ENCODE results near the gene CTAGE1. TPM values are rescaled to one million over a fixed set of nuclear protein-coding genes. Genes with fewer than 3 reads are reported as not detected.

The CTAGE1 gene
- total and polyA plus RNA-seq, 2 donors (not counting 3 experiments of a cell fraction or from before 2014, with no cell fraction given), result not detected

- no peaks in the 10 kb centered on the region for H4K20me1 ChIP-seq (replicated peaks; ENCODE audit: control insufficient read depth, extremely low read depth, insufficient read depth, low read length)
- H3K9me1 ChIP-seq (replicated peaks; ENCODE audit: control insufficient read depth, extremely low read depth, insufficient read depth, low read length), result no peaks in the 10 kb centered on the region
- H3K4me1 ChIP-seq (ENCODE audit: control insufficient read depth, extremely low read depth, insufficient read depth, low read length), result peaks cover 8% of the 10 kb centered on the region
- DNase-seq (ENCODE audit: low read depth, low spot score), result no peak
- TF ChIP-seq POLR2AphosphoS5 (IDR thresholded peaks at IDR 0.05; ENCODE audit: insufficient read depth, low read depth, low read length) (no peak), EZH2 (IDR thresholded peaks at IDR 0.05; ENCODE audit: borderline replicate concordance, low read depth, low read length, severe bottlenecking) (no peak), POLR2A (IDR thresholded peaks at IDR 0.05; ENCODE audit: low read depth, low read length) (no peak), CTCF (IDR thresholded peaks at IDR 0.05; ENCODE audit: extremely low read depth in 1 of 2, insufficient read depth in 1 of 2, low read depth in 1 of 2, low read length in 2 of 2) (no peak), JUN (IDR thresholded peaks at IDR 0.05; ENCODE audit: borderline replicate concordance, insufficient read depth, insufficient read length, low read depth) (no peak), GATA2 (IDR thresholded peaks at IDR 0.05; ENCODE audit: insufficient read depth, insufficient read length, low read depth, low read length) (no peak), MYC (IDR thresholded peaks at IDR 0.05; ENCODE audit: low read depth, low read length) (no peak), FOS (IDR thresholded peaks at IDR 0.05; ENCODE audit: borderline replicate concordance, insufficient read depth, low read length) (no peak), MAX (IDR thresholded peaks at IDR 0.05; ENCODE audit: insufficient read depth, insufficient read length) (no peak)
- no peaks in the 10 kb centered on the region for H3K9me3 ChIP-seq (replicated peaks; ENCODE audit: control insufficient read depth, insufficient read depth, low read length)
- H3K4me2 ChIP-seq (ENCODE audit: insufficient read depth, low read length), result no peak overlapping the region
- no peak overlapping the region for H2AFZ ChIP-seq (ENCODE audit: low read depth, low read length)
- ChIA-PET POLR2A (no interaction called here), CTCF (no interaction called here)
- dilution Hi-C loops (cut with MboI; ENCODE audit: extremely low pct_ligation_motif_present, low sequenced_read_pairs), result no loop called here
- no peaks in the 10 kb centered on the region for H3K36me3 ChIP-seq (ENCODE audit: control insufficient read depth in 2 of 2, extremely low read depth in 1 of 2, insufficient read depth in 2 of 2, low read length in 2 of 2)
- no peak for FAIRE-seq
- no TSS peak for BruUV-seq (replicated peaks)
- no peaks in the 10 kb centered on the region for H3K79me2 ChIP-seq (ENCODE audit: control insufficient read depth, insufficient read depth, low read length)
- no peak overlapping the region for H3K4me3 ChIP-seq (replicated peaks in 1 of 3; ENCODE audit: insufficient read depth in 1 of 3, low read depth in 1 of 3, low read length in 3 of 3)
- H3K9ac ChIP-seq (replicated peaks; ENCODE audit: extremely low read depth, insufficient read depth, low read length), result no peak overlapping the region
- intact Hi-C loops (cut with micrococcal nuclease), result no loop called here
- H3K27me3 ChIP-seq (ENCODE audit: control insufficient read depth in 2 of 2, insufficient read depth in 2 of 2, low read length in 2 of 2), result no peaks in the 10 kb centered on the region
- H3K27ac ChIP-seq (ENCODE audit: insufficient read depth, low read depth, low read length), result no peak overlapping the region
Measured at GRCh38 chr18:22424565-22424963, 6.8 kb upstream of the CTAGE1 start.

All from endothelial cell of umbilical vein (primary cell).